VCaP (cell line): Measurements from ENCODE around the gene CA11.
A peak's percentile ranks its signal among the peaks of the same experiment; 100 is the strongest.

Experiments
- H3K27ac ChIP-seq: fragments of 450-650 bp; 2 replicates; pipeline ENCODE4 v1.5.1; 2017
- CTCF ChIP-seq: fragments of 450-650 bp; conservative IDR thresholded peaks from 2 replicates; pipeline ENCODE4 v1.5.1; 2017; ENCODE audit warnings: mild to moderate bottlenecking, moderate library complexity

Gene CA11

GRCh38 chr19:48629297-48629598 is 16.7 kb downstream of the CA11 start:
- no peak for TF ChIP-seq CTCF

GRCh38 chr19:48628486-48629296 is 17.3 kb downstream of the CA11 start:
- TF ChIP-seq CTCF: no peak
- no peak overlapping the region for H3K27ac ChIP-seq

More at GRCh38 chr19:48629297-48629598, 16.7 kb downstream of the CA11 start:
- no peak overlapping the region for H3K27ac ChIP-seq

- TF ChIP-seq CTCF: no peak
- no peak overlapping the region for H3K27ac ChIP-seq
These were observed 18.1 kb downstream of the CA11 start for GRCh38 chr19:48627865-48628314.

- H3K27ac ChIP-seq: no peak overlapping the region
- no peak for TF ChIP-seq CTCF
These were observed 18.7 kb downstream of the CA11 start for GRCh38 chr19:48627201-48627864.

- no peak for TF ChIP-seq CTCF
- H3K27ac ChIP-seq: peak overlapping the region; percentile 90; the same call in 1 of the 2 replicates
These were observed 20.1 kb downstream of the CA11 start for GRCh38 chr19:48625891-48626327.

GRCh38 chr19:48624791-48625723 is 20.9 kb downstream of the CA11 start:
- no peak for TF ChIP-seq CTCF
- peak overlapping the region; percentile 90 for H3K27ac ChIP-seq
